Gastroesophageal sphincter (tissue), 3 donors: Measurements from ENCODE around the gene STK25.

Experiments used
- POLR2A ChIP-seq, 2 donors: fragments of 450-650 bp; IDR thresholded peaks; one replicate each; pipeline ENCODE4 v1.6.1; 2017; ENCODE audit warnings: antibody characterized with exemption in 2 of 2, mild to moderate bottlenecking in 2 of 2, moderate library complexity in 1 of 2
- POLR2AphosphoS5 ChIP-seq: sonication (generic); formaldehyde crosslinking; IDR thresholded peaks from one replicate; pipeline ENCODE4 v1.6.1; 2017; ENCODE audit warnings: antibody characterized with exemption
- TF ChIP-seq, protein P1 (sequence below), 4 experiments: fragments of 200-600 bp in 2 of 4; fragments of 450-650 bp in 2 of 4; sonication (generic) in 1 of 4; IDR thresholded peaks; one replicate each; pipeline ENCODE4 v1.5.1; 2017 to 2019; ENCODE audit warnings: antibody characterized with exemption in 4 of 4, mild to moderate bottlenecking in 2 of 4, moderate library complexity in 2 of 4

DNA sequence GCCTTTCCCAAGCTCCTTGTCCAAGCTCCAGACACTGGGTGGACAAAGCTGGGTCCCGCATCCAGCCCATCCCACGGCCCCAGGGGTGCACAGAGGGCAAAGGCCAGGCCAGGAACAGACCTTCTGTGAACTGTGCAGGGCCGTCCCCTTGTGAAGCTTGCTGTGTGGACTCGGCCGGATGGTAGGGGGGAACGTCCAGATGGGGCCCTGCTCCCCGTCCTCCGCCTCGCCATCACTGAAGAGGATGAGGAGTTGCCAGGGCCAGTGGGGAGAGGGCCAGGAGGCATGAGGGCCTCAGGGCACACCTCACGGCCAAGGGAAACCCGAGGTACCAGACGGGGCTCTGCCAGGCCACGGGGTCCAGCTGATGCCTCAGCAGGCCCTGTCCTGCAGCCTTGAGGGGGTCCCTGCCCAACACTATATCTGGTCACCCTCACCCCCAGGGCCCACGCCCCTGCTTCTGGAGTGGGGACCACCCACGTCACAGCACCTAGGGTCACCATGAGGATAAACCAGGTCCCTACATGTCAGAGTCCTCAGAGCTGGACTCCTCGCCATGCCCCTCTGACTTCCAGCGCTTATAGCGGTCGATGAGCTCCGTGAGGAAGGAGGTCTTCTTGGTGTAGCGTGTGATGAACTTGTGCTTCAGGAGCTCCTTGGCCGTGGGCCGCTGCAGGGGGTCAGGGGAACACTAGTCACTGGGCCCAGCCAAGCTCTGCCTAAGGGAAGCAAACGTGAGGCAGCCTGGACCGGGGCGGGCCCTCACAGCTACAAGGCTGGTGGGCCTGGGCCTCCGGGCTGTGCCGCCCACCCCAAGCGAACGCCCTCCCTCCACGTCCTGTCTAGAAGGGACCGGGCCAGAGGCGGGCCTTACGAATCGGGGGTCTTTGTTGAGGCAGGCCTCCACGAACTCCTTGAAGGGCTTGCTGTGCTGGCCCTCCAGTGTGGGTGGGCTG, 10.0 kb downstream of the STK25 start:
- TF ChIP-seq, protein P1, sequence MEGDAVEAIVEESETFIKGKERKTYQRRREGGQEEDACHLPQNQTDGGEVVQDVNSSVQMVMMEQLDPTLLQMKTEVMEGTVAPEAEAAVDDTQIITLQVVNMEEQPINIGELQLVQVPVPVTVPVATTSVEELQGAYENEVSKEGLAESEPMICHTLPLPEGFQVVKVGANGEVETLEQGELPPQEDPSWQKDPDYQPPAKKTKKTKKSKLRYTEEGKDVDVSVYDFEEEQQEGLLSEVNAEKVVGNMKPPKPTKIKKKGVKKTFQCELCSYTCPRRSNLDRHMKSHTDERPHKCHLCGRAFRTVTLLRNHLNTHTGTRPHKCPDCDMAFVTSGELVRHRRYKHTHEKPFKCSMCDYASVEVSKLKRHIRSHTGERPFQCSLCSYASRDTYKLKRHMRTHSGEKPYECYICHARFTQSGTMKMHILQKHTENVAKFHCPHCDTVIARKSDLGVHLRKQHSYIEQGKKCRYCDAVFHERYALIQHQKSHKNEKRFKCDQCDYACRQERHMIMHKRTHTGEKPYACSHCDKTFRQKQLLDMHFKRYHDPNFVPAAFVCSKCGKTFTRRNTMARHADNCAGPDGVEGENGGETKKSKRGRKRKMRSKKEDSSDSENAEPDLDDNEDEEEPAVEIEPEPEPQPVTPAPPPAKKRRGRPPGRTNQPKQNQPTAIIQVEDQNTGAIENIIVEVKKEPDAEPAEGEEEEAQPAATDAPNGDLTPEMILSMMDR (IDR thresholded peaks at IDR 0.05): no peak
- TF ChIP-seq POLR2AphosphoS5 (no peak), POLR2A (IDR thresholded peaks at IDR 0.05) (no peak)
